ENCODE data around the gene SGO2.
"Not testable (repeated sequence)": the region's sequence is repeated elsewhere in the genome, so short reads cannot be mapped to it uniquely, and the experiment has no call there.

SGO2 gene

DNA sequence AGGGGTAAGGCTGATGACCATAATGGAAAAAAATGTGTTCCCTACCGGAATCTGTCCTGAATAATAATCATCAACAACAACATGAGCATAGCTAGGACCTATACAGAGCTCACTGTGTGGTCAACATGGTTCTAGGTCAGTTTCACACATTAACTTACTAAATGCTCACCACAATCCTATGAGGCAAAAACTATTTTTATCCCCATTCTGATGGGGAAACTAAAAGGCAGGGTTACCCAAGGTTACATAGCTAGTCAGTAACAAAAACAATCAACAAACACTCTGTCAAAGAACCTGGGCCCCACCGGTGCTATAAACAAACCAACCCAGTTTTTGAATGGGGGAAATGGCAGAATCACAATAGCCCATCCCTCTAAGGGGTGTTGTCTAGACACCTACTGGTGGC, 100.0 kb downstream of the SGO2 start:
- DNase-seq: no peak

DNA sequence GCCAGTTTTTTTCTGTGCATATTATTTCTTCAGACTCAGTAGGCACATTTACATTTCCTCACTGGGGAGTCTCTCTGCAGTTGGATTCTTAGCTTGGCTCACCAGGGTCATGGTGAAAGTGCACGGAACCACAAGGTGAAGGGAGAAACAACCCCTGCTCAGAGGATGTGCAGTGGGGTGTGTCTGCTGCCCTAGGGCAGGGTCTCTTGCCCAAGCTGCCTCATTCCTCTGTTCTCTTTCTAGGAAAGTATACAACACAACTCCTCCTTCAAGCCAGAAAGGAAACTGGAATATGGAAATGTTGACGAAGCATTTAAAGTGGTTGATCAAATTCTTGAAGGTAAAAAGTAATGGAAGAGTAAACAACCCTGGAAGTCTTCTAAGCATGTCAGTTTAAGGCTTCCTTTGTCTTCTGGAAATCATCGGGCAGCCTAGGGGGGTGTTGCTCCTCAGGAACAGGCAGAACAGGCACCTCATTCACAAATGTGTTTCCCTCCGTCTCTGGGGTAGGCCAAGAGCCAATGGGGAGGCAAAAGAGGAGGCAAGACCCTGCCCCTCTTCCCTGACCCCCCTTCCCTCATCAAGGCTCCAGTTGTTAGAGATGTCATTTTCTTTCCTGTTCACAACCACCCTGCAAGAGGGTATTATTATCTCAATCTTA, 101.2 kb downstream of the SGO2 start:
- DNase-seq: no peak

DNA sequence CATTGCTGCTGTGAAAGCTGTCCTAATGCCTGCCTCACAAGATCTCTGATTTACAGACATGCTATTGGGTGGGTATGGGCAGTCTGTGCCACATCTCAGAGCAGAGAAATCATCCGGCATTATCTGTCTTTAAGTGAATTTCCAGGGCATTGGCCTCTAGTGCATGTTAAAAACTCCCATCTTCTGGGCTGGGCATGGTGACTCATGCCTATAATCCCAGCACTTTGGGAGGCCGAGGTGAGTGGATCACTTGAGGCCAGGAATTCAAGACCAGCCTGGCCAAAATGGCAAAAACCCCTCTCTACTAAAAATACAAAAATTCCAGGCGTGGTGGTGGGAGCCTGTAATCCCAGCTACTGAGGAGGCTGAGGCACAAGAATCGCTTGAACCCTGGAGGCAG, 102.5 kb downstream of the SGO2 start:
- DNase-seq: not testable (repeated sequence)

DNA sequence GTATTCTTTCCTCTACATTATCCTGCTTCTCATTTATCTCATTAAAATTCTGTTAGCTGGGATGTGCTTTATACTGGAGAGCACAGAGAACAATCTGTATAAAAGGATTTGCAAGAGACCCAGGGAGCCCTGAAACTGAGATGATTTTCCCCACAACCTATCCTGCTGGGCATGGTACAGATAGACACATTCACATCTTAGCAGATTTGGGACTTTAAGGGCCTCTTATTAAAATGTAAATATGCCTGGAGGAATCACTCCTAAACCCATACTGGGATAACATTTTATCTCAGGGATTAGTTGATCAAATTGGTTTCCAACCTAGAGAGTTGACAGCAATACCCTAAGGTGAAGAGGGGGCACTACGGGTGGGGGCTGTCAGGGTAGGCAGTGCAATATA, 105.3 kb downstream of the SGO2 start:
- DNase-seq: no peak
